ENCODE results near the gene SP4.

Gene SP4

DNA sequence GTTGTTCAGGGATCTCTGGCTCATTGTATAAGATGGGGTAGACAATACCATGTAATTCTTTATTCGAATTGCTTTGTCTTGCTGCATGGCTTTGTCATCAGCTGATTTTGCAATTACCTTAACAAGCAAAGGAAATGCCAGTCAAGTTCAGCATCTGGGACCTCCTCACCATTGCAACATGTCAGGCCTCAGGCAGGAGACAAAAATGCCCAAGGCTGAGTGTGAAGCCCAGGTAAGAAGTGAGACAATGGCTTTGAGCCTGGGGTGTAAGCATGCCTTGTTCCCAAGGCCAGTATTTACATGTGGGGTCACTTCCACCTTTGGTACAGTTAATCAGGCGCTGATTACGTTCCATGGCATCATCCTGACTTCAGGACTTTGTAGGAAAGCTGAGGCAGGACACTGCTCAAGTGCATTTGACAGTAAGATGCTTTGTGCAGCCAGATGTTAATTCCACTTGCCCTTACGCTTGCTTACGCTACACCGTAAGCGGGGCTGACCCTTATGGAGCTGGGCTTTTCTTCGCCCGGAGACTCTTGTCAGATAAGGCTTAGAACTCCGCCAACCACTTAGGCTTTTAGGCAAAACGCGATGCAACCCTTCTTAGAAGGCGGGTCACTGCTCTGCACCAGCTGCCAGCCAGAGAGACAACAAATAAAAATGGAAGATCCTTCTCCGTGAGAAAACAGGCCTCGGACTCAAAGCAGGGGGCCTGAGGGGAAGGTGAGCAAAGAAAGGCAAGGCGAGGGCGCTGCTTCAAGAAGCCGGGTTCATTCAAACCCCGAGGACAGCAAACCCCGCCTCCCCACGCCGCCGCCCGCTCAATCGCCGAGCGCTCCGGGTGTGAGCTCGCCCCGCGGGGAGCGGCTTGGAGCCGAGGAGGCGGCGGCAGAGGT is 1.3 kb upstream of the SP4 start:
- peak overlapping the region; percentile 65 for H3K4me3 ChIP-seq (replicated peaks; ENCODE audit: low read depth, low read length)
- TF ChIP-seq, protein P1, sequence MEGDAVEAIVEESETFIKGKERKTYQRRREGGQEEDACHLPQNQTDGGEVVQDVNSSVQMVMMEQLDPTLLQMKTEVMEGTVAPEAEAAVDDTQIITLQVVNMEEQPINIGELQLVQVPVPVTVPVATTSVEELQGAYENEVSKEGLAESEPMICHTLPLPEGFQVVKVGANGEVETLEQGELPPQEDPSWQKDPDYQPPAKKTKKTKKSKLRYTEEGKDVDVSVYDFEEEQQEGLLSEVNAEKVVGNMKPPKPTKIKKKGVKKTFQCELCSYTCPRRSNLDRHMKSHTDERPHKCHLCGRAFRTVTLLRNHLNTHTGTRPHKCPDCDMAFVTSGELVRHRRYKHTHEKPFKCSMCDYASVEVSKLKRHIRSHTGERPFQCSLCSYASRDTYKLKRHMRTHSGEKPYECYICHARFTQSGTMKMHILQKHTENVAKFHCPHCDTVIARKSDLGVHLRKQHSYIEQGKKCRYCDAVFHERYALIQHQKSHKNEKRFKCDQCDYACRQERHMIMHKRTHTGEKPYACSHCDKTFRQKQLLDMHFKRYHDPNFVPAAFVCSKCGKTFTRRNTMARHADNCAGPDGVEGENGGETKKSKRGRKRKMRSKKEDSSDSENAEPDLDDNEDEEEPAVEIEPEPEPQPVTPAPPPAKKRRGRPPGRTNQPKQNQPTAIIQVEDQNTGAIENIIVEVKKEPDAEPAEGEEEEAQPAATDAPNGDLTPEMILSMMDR (IDR thresholded peaks at IDR 0.05; ENCODE audit: low read length, missing control alignments) = no peak
- peak; percentile 39 for DNase-seq (ENCODE audit: low read depth)

DNA sequence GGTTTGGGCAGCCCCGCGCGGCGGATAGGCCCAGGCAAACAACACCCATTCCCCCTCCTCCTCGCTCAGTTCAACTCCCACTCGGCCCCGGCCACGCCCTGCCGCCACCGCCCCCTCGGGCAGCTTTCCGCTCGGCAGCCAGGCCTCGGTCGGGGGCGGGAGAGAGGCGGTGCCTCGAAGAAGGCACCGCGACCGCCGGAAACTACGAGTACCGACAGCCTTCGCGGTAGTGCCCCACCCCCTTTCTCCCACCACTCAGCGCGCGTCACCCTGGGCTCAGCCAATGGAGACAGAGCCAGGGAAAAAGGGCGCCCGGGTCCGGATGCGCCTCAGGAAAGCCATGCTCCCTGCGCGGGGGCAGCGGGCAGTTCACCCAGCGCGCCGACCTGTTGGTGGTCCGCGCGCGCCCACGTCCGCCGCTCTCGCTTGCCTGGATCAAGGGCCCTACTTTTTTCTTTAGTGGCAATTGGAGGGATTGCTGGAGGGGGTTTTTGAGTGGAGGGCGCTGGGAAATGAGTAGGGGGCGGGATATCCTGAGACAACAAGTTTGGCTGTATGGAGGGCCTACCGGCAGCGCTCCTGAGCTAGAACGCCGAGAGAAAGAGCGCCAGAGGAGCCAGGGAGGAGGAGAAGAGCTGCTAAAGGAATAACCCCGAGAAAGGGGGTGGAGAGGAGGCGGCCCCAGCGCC is 557 bp upstream of the SP4 start:
- peak overlapping the region; percentile 95 for H3K4me3 ChIP-seq (replicated peaks; ENCODE audit: low read depth, low read length)
- peak; percentile 99 for DNase-seq (ENCODE audit: low read depth)
- TF ChIP-seq, protein P1 (IDR thresholded peaks at IDR 0.05; ENCODE audit: low read length, missing control alignments) = no peak

DNA sequence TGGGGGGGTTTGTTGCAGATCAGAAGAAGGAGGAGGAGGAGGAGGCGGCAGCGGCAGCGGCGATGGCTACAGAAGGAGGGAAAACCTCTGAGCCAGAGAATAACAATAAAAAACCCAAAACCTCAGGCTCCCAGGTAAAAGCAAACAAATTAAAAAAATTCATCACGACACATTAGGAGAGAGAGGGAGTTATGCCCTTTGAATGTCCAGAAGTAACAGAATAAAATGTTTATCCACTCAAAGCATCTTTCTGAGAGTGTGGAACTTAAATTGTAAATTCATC is 717 bp downstream of the SP4 start:
- peak overlapping the region; percentile 67 for H3K4me3 ChIP-seq (replicated peaks; ENCODE audit: low read depth, low read length)
- no peak for DNase-seq (ENCODE audit: low read depth)
- TF ChIP-seq, protein P1 (IDR thresholded peaks at IDR 0.05; ENCODE audit: low read length, missing control alignments) = no peak

DNA sequence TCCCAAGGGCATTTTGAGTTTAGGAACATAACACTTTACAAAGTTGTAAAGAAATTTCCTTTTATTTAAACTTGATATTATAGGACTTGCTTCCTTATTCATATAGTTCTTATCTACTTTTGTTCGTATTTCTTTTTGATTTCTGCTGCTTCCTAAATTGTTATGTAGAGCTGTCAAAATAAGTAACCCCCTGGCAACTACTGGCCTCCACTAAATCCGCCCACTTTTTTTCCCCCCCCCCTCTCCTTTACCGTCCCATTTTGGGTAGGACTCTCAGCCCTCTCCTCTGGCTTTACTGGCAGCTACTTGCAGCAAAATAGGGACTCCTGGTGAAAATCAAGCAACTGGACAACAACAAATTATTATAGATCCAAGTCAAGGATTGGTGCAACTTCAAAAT is 1.1 kb downstream of the SP4 start:
- TF ChIP-seq, protein P1 (IDR thresholded peaks at IDR 0.05; ENCODE audit: low read length, missing control alignments) = no peak
- no peak for DNase-seq (ENCODE audit: low read depth)
- H3K4me3 ChIP-seq (replicated peaks; ENCODE audit: low read depth, low read length) = peak overlapping the region; percentile 67

DNA sequence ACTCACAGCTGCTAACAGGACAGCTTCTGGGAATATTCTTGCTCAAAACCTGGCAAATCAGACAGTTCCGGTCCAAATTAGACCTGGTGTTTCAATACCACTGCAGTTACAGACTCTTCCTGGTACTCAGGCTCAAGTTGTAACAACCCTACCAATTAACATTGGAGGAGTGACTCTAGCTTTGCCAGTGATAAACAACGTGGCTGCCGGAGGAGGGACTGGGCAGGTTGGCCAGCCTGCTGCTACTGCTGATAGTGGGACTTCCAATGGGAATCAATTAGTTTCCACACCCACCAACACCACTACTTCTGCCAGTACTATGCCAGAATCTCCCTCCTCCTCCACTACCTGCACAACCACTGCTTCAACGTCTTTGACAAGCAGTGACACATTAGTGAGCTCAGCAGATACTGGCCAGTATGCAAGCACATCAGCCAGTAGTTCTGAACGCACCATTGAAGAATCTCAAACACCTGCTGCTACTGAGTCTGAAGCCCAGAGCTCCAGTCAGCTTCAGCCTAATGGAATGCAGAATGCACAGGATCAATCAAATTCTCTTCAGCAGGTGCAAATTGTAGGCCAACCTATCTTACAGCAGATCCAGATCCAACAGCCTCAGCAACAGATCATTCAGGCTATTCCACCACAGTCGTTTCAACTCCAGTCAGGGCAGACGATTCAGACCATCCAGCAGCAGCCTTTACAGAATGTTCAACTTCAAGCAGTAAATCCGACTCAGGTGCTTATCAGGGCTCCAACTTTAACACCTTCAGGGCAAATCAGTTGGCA is 2.1 kb downstream of the SP4 start:
- H3K4me3 ChIP-seq (replicated peaks; ENCODE audit: low read depth, low read length) = no peak overlapping the region
- DNase-seq (ENCODE audit: low read depth) = no peak
- TF ChIP-seq, protein P1 (IDR thresholded peaks at IDR 0.05; ENCODE audit: low read length, missing control alignments) = no peak

DNA sequence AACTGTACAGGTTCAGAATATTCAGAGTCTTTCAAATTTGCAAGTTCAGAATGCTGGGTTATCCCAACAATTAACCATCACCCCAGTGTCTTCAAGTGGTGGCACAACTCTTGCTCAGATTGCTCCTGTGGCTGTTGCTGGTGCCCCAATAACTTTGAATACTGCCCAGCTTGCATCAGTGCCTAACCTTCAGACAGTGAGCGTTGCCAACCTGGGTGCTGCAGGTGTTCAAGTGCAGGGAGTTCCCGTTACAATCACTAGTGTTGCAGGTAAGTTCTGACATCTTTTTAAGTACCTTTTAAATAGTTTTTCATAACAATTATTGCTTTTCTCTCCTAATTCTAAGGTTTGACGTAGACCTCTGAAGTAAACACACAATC is 2.7 kb downstream of the SP4 start:
- DNase-seq (ENCODE audit: low read depth) = no peak
- TF ChIP-seq, protein P1 (IDR thresholded peaks at IDR 0.05; ENCODE audit: low read length, missing control alignments) = no peak
- H3K4me3 ChIP-seq (replicated peaks; ENCODE audit: low read depth, low read length) = no peak overlapping the region

Measured in fibroblast of pulmonary artery (primary cell).